AG10803 (cell line): Measurements from ENCODE around the gene APOBEC2.

Source experiments
- DNase-seq: peaks from one replicate; pipeline ENCODE4 v3.0.0; 2010; ENCODE audit warnings: low read depth
- H3K4me3 ChIP-seq: 2 replicates; pipeline ENCODE4 v1.5.1; 2011; ENCODE audit warnings: mild to moderate bottlenecking, low read length, control low read depth
- CTCF ChIP-seq: conservative IDR thresholded peaks from 2 replicates; pipeline ENCODE4 v1.5.1; 2011; ENCODE audit warnings: mild to moderate bottlenecking, low read length, control low read depth, inconsistent platforms

The APOBEC2 gene

DNA sequence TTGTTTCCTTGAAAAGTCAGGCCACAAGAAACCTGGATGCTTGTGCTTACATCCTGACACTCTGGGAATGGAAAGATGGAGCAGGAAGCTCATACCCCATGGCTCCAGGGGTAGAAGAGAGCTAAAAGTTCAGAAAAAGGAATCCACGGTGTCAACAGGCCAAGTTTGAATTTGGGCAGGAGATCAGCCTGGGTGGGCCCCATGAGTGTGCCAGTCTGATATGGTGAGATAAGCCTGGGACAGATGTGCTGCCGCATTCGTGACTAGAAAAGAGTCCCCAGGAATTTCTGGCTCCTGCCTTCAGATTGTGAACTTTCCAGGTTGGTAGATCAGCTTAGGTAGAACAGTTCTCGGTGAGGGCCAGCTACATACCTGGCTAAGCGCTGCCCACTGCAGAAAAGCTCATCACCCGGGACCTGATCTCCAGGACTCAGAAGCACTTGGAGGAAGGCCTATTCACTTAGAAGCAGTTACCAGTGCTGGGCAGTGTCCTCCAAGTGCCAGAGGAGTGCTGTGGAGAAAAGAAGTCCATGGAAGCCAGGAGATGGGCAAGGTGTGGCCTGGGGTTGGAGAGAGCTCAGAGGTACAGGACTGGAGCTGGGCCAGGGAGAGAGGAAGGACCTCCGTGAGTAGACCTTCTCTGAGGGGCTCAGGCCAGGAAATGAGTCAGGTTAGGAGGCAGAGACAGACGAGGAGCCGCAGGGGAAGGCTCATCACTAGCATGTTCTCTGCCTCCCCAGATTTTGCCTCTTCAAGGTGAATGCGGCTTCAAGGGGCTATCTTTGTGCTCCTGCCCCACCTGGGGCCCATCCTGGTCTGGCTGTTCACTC, 10.6 kb upstream of the APOBEC2 start, which contains the start of gene TSPO2:
Gene TSPO2 (plus strand): TSS at position 242 of the 830 bp plus-strand sequence. CDS start 519 bp downstream, at position 761.
- H3K4me3 ChIP-seq: no peak within 1 kb of the TSS
- TF ChIP-seq CTCF: no peak
- no peak for DNase-seq

DNA sequence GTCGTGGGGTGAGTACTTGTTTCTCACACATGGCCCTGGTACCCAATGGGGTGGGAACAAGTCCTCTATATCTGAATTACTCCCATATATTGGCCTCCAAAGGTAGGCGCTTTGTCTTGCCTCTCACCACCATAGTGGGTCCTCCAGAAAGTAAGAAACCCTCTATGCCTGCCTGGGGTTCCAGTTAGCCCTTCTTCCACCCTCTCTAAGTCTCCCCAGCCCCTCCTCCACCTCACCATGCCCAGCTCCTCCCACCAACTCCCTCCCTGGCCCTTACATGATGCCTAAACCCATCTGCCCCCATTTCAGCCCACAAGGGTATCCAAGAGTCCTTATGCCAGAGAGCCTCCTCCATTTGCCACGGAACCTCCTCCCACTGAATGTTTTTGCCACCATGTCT, 9.9 kb upstream of the APOBEC2 start:
- no peak for DNase-seq
- no peak overlapping the region for H3K4me3 ChIP-seq
- no peak for TF ChIP-seq CTCF

- H3K4me3 ChIP-seq: no peak overlapping the region
- no peak for TF ChIP-seq CTCF
- no peak for DNase-seq
These were observed 7.3 kb upstream of the APOBEC2 start for GRCh38 chr6:41045664-41046063.

DNA sequence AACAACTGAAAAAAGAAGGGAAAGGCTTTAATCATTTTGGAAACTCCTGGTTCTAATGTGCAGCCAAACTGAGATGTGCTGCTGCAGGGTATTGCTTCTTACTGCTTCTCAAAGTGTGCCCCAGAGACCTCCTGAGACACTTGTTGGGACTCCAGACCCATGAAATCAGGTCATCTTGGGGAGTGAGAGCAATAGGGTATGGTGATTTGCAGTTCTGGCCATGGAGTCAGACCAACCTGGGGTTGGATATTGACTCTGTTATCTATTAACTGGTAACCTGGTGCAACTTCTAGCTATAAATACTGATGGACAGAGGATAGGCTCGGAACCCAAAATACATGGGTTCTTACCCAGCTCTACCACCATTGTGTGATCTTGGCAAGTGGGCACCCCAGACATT, 6.9 kb upstream of the APOBEC2 start:
- no peak overlapping the region for H3K4me3 ChIP-seq
- no peak for DNase-seq
- no peak for TF ChIP-seq CTCF

GRCh38 chr6:41047306-41047705, 5.7 kb upstream of the APOBEC2 start:
- no peak for DNase-seq
- TF ChIP-seq CTCF: no peak
- H3K4me3 ChIP-seq: no peak overlapping the region

DNA sequence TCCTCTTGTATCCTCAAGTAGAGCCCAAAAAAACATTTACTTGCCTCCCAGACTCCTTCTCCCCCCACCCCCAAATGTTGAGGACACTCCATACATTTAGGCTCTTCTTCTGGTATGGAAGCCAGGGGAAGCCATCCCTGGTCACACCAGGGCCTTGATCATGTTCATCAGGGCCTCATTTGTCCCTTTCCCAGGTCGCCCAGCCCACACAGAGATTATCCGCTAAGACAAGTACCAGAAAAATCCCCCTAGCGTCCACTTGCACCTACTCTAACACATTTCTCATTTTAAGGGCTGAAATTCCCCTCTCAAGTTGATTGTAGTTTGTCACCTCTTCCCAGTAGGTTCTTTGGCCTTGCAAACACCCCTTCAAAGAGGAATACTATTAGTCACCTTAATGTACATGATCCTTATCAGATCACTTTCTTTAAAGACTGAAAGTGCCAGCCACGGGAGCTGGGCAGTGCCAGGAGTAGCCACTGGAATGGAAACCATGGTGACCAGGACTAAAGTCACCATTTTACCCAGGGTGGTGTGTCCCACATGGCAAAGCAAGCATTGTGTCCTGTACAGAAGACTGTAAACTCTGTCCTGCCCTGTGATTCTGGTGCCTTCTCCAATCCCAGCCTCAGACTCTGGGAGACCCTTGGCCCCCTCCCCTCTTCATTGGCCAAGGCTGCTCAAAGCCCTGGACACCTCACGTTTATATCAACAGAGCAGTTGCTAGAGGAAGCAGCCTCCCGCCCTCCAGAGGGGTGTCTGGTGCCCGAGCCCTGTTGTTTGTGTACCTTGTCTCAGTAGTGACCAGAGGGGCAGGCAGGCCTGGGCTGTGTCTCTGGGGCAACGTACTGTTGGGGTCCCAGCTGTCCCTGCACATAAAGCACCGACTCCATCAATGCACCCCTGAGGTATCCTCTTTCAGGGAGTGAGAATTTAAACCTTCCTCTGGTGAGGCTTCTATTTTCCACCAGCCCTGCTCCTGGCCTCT, 5.0 kb upstream of the APOBEC2 start:
- no peak for DNase-seq
- no peak overlapping the region for H3K4me3 ChIP-seq
- no peak for TF ChIP-seq CTCF
